NOMO-1 treated with dmso at 0.1 percent for 144 hours (cell line): ENCODE results near the gene ATP9A.
"Not testable (repeated sequence)": the region's sequence is repeated elsewhere in the genome, so short reads cannot be mapped to it uniquely, and the experiment has no call there.

Experiments used
- DNase-seq: peaks from one replicate; lab custom pipeline; 2025; ENCODE audit not compliant: unreplicated experiment; lab: John Stamatoyannopoulos, UW

Gene ATP9A

GRCh38 chr20:51584737-51585136, 183.5 kb downstream of the ATP9A start:
- DNase-seq: no peak

GRCh38 chr20:51584116-51584515, 184.1 kb downstream of the ATP9A start:
- DNase-seq: no peak

GRCh38 chr20:51583499-51583898, 184.7 kb downstream of the ATP9A start:
- DNase-seq: no peak

GRCh38 chr20:51583073-51583472, 185.1 kb downstream of the ATP9A start:
- DNase-seq: no peak

- DNase-seq: no peak
Observed at GRCh38 chr20:51581571-51581970, 186.6 kb downstream of the ATP9A start.

- no peak for DNase-seq
Observed at GRCh38 chr20:51579137-51579536, 189.1 kb downstream of the ATP9A start.

- no peak for DNase-seq
Observed at GRCh38 chr20:51578145-51578459, 190.1 kb downstream of the ATP9A start.

- DNase-seq: no peak
Observed at GRCh38 chr20:51577432-51578144, 190.6 kb downstream of the ATP9A start.

GRCh38 chr20:51575486-51575885, 192.7 kb downstream of the ATP9A start:
- DNase-seq: no peak

- no peak for DNase-seq
Observed at GRCh38 chr20:51574248-51575033, 193.7 kb downstream of the ATP9A start.

- no peak for DNase-seq
Observed at GRCh38 chr20:51573576-51574243, 194.5 kb downstream of the ATP9A start.

GRCh38 chr20:51571460-51571794, 196.8 kb downstream of the ATP9A start:
- DNase-seq: no peak

- DNase-seq: no peak
Observed at GRCh38 chr20:51570739-51571459, 197.3 kb downstream of the ATP9A start.

GRCh38 chr20:51569815-51570738, 198.1 kb downstream of the ATP9A start:
- DNase-seq: no peak

- DNase-seq: not testable (repeated sequence)
Observed at GRCh38 chr20:51568533-51568932, 199.7 kb downstream of the ATP9A start.

GRCh38 chr20:51567622-51568021, 200.6 kb downstream of the ATP9A start:
- DNase-seq: no peak

GRCh38 chr20:51566594-51566993, 201.6 kb downstream of the ATP9A start:
- DNase-seq: no peak

GRCh38 chr20:51565298-51566144, 202.7 kb downstream of the ATP9A start:
- peak; percentile 50 for DNase-seq

- DNase-seq: no peak
Observed at GRCh38 chr20:51563486-51564332, 204.5 kb downstream of the ATP9A start.
